ENCODE data around the gene TREML4. TPM values are rescaled to one million over a fixed set of nuclear protein-coding genes. Genes with fewer than 3 reads are reported as not detected.
"Not testable (repeated sequence)": the region's sequence is repeated elsewhere in the genome, so short reads cannot be mapped to it uniquely, and the experiment has no call there.

TREML4 gene
- total RNA-seq, 4 donors from 2014 or later: not detected

DNA sequence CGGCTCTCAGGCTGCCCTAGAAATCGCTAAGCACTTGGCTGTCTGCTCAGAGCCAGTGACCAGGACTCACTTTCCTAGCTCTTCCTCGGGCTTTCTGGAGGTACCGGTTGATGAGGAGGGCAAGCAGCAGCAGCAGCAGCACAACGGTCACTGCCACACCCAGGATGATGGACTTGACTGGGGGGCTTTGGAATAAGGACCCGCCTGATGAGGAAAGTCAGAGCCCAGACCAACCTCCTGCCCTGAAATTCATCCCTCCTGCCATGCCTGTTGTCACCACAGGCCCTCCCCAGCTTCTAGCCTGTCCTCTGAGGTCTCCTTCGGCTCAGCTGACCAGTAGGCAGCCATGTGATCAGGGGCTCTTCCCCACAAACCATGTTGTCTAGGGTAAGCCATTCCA lies 43.4 kb upstream of the TREML4 start:
- DNase-seq (no peak), ATAC-seq (no peak)
- Histone ChIP-seq H3K9me3 (no peaks in the 10 kb centered on the region), H3K27ac (no peak overlapping the region), H3K4me1 (no peaks in the 10 kb centered on the region), H3K27me3 (no peaks in the 10 kb centered on the region), H3K36me3 (no peaks in the 10 kb centered on the region), H3K4me3 (no peak overlapping the region)
- in situ Hi-C loops (cut with MboI; ENCODE audit: low sequenced_read_pairs in 4 of 4): no loop called here
- TF ChIP-seq POLR2A (IDR thresholded peaks at IDR 0.05): no peak
- TF ChIP-seq, protein P1, sequence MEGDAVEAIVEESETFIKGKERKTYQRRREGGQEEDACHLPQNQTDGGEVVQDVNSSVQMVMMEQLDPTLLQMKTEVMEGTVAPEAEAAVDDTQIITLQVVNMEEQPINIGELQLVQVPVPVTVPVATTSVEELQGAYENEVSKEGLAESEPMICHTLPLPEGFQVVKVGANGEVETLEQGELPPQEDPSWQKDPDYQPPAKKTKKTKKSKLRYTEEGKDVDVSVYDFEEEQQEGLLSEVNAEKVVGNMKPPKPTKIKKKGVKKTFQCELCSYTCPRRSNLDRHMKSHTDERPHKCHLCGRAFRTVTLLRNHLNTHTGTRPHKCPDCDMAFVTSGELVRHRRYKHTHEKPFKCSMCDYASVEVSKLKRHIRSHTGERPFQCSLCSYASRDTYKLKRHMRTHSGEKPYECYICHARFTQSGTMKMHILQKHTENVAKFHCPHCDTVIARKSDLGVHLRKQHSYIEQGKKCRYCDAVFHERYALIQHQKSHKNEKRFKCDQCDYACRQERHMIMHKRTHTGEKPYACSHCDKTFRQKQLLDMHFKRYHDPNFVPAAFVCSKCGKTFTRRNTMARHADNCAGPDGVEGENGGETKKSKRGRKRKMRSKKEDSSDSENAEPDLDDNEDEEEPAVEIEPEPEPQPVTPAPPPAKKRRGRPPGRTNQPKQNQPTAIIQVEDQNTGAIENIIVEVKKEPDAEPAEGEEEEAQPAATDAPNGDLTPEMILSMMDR (IDR thresholded peaks at IDR 0.05 in 4 of 5, conservative IDR thresholded peaks at IDR 0.05 in 1 of 5): no peak
- intact Hi-C loops (cut with DNase I; ENCODE audit: low total_unique reads): no loop called here

DNA sequence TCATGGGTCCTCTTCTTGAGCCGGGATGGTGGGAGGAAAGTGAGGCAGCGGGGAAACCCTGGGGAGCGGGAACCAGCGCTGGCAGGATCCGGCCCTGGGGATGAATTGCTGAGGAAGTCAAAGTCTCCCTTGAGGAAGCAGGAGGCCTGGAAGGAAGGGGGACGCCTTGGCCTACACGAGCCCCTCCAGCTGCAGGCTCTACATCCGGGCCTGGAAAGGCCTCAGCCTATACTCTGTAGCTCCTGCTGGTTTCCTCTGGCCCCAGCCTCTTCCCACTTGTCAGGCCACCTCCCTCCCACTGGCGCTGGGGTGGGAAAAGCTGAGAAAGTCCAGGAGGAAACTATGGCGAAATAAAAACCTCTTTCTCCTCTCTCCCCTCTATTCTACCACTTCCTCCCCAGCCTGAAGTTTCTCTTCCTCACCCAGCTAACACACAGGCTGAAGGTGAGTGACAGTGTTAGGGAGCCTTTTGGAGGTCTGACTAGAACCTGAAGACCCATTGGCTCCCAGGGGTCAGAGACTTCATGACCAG lies 42.1 kb upstream of the TREML4 start:
- in situ Hi-C loops (cut with MboI; ENCODE audit: low sequenced_read_pairs in 4 of 4) (no loop called here), intact Hi-C loops (cut with DNase I; ENCODE audit: low total_unique reads) (no loop called here)
- no peak for ATAC-seq
- H3K4me1 ChIP-seq: no peaks in the 10 kb centered on the region
- no peaks in the 10 kb centered on the region for H3K27me3 ChIP-seq
- no peak overlapping the region for H3K4me3 ChIP-seq
- H3K27ac ChIP-seq: no peak overlapping the region
- TF ChIP-seq, protein P1 (IDR thresholded peaks at IDR 0.05 in 4 of 5, conservative IDR thresholded peaks at IDR 0.05 in 1 of 5): no peak
- TF ChIP-seq POLR2A (IDR thresholded peaks at IDR 0.05): no peak
- H3K9me3 ChIP-seq: no peaks in the 10 kb centered on the region
- H3K36me3 ChIP-seq: no peaks in the 10 kb centered on the region
- DNase-seq: no peak

DNA sequence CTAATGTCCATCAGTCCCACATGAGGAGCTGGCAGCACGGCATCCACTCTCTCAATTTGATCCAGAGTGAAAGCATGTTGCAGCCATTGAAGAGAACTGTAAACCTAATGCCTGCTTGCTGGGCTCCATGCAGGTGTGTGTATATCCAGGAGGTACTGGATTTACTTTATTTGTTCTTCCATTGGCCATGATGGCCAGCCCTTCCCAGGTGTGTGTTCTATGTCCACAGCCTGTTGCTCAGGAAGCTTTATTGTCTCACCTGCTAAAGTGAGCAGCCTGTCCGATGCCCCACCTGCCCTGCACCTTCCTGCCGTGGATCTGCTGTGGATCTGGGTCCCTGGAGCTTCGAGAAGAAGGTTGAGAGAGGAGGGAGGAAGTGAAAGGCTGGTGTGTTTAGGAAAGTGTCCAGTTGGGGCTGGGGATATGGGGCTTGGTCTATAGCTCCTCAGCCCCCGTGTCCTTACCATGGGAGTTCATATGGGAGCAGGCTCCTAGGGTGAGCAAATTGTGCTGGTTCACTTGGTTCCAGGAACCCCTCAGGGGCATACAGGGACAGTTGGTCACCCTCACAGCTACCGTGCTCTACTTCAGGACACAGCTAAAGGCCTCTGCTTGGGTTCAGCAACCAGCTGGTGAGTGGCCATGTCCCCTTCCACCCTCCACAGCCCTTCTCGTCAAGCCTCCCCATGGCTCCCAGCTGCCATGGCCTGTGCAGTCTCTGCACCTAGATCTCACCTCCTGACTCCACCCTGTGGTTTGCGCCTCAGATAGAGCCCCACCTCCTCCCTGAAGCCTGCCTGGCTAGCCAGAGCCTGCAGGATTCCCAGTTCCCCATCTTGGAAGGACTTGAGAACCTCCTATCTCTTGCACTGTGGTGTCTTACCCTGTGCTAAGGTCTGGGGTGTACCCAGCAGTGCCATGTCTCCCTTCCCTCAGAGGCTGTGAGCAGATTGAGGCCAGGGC lies 39.9 kb upstream of the TREML4 start:
- Histone ChIP-seq H3K9me3 (no peaks in the 10 kb centered on the region), H3K36me3 (no peaks in the 10 kb centered on the region), H3K27ac (no peak overlapping the region), H3K27me3 (no peaks in the 10 kb centered on the region), H3K4me1 (no peaks in the 10 kb centered on the region), H3K4me3 (no peak overlapping the region)
- no peak for ATAC-seq
- DNase-seq: no peak
- TF ChIP-seq POLR2A (IDR thresholded peaks at IDR 0.05): no peak
- TF ChIP-seq, protein P1 (IDR thresholded peaks at IDR 0.05 in 4 of 5, conservative IDR thresholded peaks at IDR 0.05 in 1 of 5): no peak
- in situ Hi-C loops (cut with MboI; ENCODE audit: low sequenced_read_pairs in 4 of 4) (no loop called here), intact Hi-C loops (cut with DNase I; ENCODE audit: low total_unique reads) (no loop called here)

DNA sequence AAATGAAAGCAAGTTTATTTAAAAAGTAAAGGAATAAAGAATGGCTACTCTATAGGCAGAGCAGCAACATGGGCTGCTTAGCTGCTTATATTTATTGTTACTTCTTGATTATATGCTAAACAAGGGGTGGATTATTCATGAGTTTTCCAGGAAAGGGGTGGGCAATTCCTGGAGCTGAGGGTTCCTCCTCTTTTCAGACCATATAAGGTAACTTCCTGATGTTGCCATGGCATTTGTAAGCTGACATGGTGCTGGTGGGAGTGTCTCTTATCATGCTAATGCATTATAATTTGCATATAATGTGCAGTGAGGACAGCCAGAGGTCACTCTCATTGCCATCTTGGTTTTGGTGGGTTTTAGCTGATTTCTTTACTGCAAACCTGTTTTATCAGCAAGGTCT lies 39.1 kb upstream of the TREML4 start:
- DNase-seq; H3K9me3 ChIP-seq; intact Hi-C loops (cut with DNase I; ENCODE audit: low total_unique reads); H3K36me3 ChIP-seq; H3K4me1 ChIP-seq; H3K27me3 ChIP-seq; ATAC-seq; in situ Hi-C loops (cut with MboI; ENCODE audit: low sequenced_read_pairs in 4 of 4); H3K27ac ChIP-seq; H3K4me3 ChIP-seq: not testable (repeated sequence)

DNA sequence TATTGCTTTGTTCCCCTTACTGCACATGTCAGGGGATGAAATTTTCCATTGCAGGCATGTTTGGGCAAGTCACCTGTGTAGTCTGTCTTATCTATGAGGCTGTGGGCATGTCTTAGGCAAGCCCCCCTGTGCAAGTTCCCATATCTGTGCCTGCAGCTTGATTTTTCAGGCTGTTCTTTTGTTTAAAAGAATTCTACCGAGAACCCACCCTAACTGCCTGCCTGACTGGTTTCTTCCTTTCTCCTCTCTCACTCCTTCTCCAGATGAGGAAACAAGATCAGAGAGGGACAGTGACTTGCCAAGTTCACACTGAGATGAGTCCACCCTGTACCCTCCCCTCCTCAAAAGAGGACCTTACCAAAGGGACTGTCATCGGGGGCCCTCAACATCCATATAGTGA lies 38.2 kb upstream of the TREML4 start:
- Histone ChIP-seq H3K27ac (no peak overlapping the region), H3K36me3 (no peaks in the 10 kb centered on the region), H3K27me3 (no peaks in the 10 kb centered on the region), H3K9me3 (no peaks in the 10 kb centered on the region), H3K4me1 (no peaks in the 10 kb centered on the region), H3K4me3 (no peak overlapping the region)
- TF ChIP-seq POLR2A (IDR thresholded peaks at IDR 0.05): no peak
- TF ChIP-seq, protein P1 (IDR thresholded peaks at IDR 0.05 in 4 of 5, conservative IDR thresholded peaks at IDR 0.05 in 1 of 5): no peak
- DNase-seq: no peak
- ATAC-seq: no peak
- intact Hi-C loops (cut with DNase I; ENCODE audit: low total_unique reads): no loop called here
- in situ Hi-C loops (cut with MboI; ENCODE audit: low sequenced_read_pairs in 4 of 4): no loop called here
